Upper lobe of left lung (tissue), 4 donors: ENCODE data around the gene TUBGCP6.

ENCODE experiments used
- CTCF ChIP-seq, 6 experiments: fragments of 450-650 bp in 4 of 6; fragments of 200-600 bp in 2 of 6; sonication (generic) in 2 of 6; IDR thresholded peaks; one replicate each; pipeline ENCODE4 v1.5.1; 2016 to 2019; ENCODE audit warnings: antibody characterized with exemption in 6 of 6
- EP300 ChIP-seq, 4 donors: sonication (generic); formaldehyde crosslinking; IDR thresholded peaks; one replicate each; pipeline ENCODE4 v1.5.1; 2017; ENCODE audit warnings: antibody characterized with exemption in 4 of 4, control low read depth in 2 of 4
- POLR2A ChIP-seq, 4 donors: fragments of 450-650 bp; IDR thresholded peaks; one replicate each; pipeline ENCODE4 v1.5.1; 2016 to 2017; ENCODE audit warnings: antibody characterized with exemption in 4 of 4, mild to moderate bottlenecking in 2 of 4
- POLR2AphosphoS5 ChIP-seq, 2 donors: sonication (generic); formaldehyde crosslinking; IDR thresholded peaks; one replicate each; pipeline ENCODE4 v1.5.1; 2017; ENCODE audit warnings: antibody characterized with exemption in 2 of 2

- no peak for TF ChIP-seq POLR2A (IDR thresholded peaks at IDR 0.05)
- no peak for TF ChIP-seq CTCF (IDR thresholded peaks at IDR 0.05)
- no peak for TF ChIP-seq POLR2AphosphoS5 (IDR thresholded peaks at IDR 0.05)
- TF ChIP-seq EP300 (IDR thresholded peaks at IDR 0.05) = no peak
Observed at GRCh38 chr22:50217543-50218152, 27.2 kb downstream of the TUBGCP6 start.
